ENCODE measurements around the gene F8A2. TPM values are rescaled to one million over a fixed set of nuclear protein-coding genes. Genes with fewer than 3 reads are reported as not detected.

The F8A2 gene
- total RNA-seq: not detected

GRCh38 chrX:155381843-155382528, at the start of gene F8A2:
Gene F8A2 (plus strand): TSS chrX:155382095. CDS start chrX:155382115, 20 bp downstream.

GRCh38 chrX:155334486-155335336, 47.2 kb upstream of the F8A2 start, which contains the start of gene CLIC2:
Gene CLIC2 (minus strand): TSS chrX:155334614. CDS start chrX:155334427, 187 bp downstream.

Other genes starting within 250 kb of the F8A2 start
- 82.9 TPM for gene VBP1, start 165.6 kb upstream of the F8A2 start, total RNA-seq
- 12.3 TPM for gene RAB39B, start 117.6 kb upstream of the F8A2 start, total RNA-seq
- 4.8 TPM for gene CLIC2, start 47.5 kb upstream of the F8A2 start, total RNA-seq
- 3.1 TPM for gene F8A3, start 76.5 kb downstream of the F8A2 start, total RNA-seq
- 3.2 TPM for gene SPRY3, start 230.5 kb downstream of the F8A2 start, total RNA-seq
- gene TMLHE, start 230.9 kb downstream of the F8A2 start, total RNA-seq: 36.7 TPM